Muscle layer of colon (tissue), 2 donors: Measurements from ENCODE around the gene ZMIZ2.

Experiments used
- H3K27ac ChIP-seq: one replicate; pipeline ENCODE4 v1.7.0; 2013; ENCODE audit warnings: low read depth, mild to moderate bottlenecking, low read length, moderate library complexity
- H3K27me3 ChIP-seq, 2 donors: one replicate each; pipeline ENCODE4 v1.7.0; 2013; ENCODE audit warnings: low read length in 2 of 2, mild to moderate bottlenecking in 2 of 2; ENCODE audit not compliant: insufficient read depth in 2 of 2, control insufficient read depth in 1 of 2
- H3K36me3 ChIP-seq: one replicate; pipeline ENCODE4 v1.7.0; 2013; ENCODE audit warnings: mild to moderate bottlenecking, low read length; ENCODE audit not compliant: insufficient read depth
- H3K4me1 ChIP-seq: one replicate; pipeline ENCODE4 v1.7.0; 2013; ENCODE audit warnings: mild to moderate bottlenecking, low read length; ENCODE audit not compliant: insufficient read depth
- H3K4me3 ChIP-seq, 2 donors: one replicate each; pipeline ENCODE4 v1.7.0; 2013; ENCODE audit warnings: low read length in 2 of 2, low read depth in 1 of 2, mild to moderate bottlenecking in 1 of 2, moderate library complexity in 1 of 2
- H3K9ac ChIP-seq: one replicate; pipeline ENCODE4 v1.7.0; 2013; ENCODE audit warnings: low read length
- H3K9me3 ChIP-seq: one replicate; pipeline ENCODE4 v1.7.0; 2013; ENCODE audit warnings: mild to moderate bottlenecking, low read length
- donor health status: abdominal sarcoma.
- donor health status: Adenocarcinoma of cecum.

ZMIZ2 gene

DNA sequence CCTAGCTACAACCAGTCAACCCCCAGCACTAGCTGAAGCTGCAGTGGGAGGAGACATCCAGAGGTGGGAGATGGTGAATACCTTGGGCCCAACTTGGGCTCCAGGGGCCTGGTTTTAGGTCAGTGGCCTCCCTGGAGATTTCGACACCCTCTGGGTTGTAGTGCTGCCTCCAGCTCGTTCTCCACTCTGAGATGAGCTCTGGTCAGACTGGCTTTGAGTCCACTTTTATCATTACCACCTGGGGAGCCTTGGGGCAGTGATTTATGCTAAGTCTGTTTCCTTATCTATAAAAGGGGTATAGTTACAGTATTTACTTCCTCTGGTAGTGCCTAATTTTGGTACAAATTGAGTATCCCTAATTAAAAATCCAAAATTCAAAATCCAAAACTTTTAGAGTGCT is 70.6 kb downstream of the ZMIZ2 start:
- no peaks in the 10 kb centered on the region for H3K4me1 ChIP-seq
- H3K9ac ChIP-seq, result no peak overlapping the region
- H3K4me3 ChIP-seq, result no peak overlapping the region
- H3K9me3 ChIP-seq, result no peaks in the 10 kb centered on the region
- no peaks in the 10 kb centered on the region for H3K36me3 ChIP-seq
- no peak overlapping the region for H3K27ac ChIP-seq
- H3K27me3 ChIP-seq, result no peaks in the 10 kb centered on the region
